Spleen (tissue), 7 donors: ENCODE results near the gene PPP2R3A.

Experiments used
- POLR2A ChIP-seq, 3 donors: fragments of 450-650 bp; IDR thresholded peaks; one replicate each; pipeline ENCODE4 v1.5.1; 2017; ENCODE audit warnings: antibody characterized with exemption in 3 of 3, mild to moderate bottlenecking in 1 of 3
- TF ChIP-seq, protein P1 (sequence below), 11 experiments: fragments of 200-600 bp in 7 of 11; fragments of 450-650 bp in 4 of 11; sonication (generic) in 4 of 11; IDR thresholded peaks in 8 of 11; conservative IDR thresholded peaks in 3 of 11; 1 replicate in 7 of 11; 2 replicates in 4 of 11; pipeline versions ENCODE4 v1.4.0 to v1.8.0; 2016 to 2021; ENCODE audit warnings: antibody characterized with exemption in 11 of 11, inconsistent platforms in 4 of 11, mild to moderate bottlenecking in 1 of 11
- donor health status: DM: no; HTN: no; CAD: no; lungs with moderate emphysema.
- donor health status: DM: no; HTN: no; CAD: no.
- donor health status: DM: no; HTN: no; CAD: no.

DNA sequence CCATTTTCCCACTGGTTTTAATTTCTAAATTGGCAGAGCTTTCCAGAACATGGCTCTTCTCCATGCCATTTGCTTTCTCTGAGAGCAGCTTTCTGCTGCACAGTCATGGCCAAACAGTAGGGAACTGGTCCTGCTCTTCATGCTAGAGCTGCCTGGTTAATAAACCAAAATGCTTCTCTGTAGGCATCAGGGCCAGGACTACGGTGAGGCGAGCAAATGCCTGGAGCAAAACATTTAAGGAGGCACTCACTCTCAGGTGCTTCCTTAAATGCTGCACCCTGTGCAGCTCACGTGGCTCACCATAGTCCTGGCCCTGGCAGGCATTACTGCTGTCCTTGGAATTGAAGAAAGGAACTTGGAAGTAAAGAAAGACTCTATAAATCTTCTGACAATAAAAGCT, 48.5 kb upstream of the PPP2R3A start:
- TF ChIP-seq POLR2A (IDR thresholded peaks at IDR 0.05): no peak
- TF ChIP-seq, protein P1, sequence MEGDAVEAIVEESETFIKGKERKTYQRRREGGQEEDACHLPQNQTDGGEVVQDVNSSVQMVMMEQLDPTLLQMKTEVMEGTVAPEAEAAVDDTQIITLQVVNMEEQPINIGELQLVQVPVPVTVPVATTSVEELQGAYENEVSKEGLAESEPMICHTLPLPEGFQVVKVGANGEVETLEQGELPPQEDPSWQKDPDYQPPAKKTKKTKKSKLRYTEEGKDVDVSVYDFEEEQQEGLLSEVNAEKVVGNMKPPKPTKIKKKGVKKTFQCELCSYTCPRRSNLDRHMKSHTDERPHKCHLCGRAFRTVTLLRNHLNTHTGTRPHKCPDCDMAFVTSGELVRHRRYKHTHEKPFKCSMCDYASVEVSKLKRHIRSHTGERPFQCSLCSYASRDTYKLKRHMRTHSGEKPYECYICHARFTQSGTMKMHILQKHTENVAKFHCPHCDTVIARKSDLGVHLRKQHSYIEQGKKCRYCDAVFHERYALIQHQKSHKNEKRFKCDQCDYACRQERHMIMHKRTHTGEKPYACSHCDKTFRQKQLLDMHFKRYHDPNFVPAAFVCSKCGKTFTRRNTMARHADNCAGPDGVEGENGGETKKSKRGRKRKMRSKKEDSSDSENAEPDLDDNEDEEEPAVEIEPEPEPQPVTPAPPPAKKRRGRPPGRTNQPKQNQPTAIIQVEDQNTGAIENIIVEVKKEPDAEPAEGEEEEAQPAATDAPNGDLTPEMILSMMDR (IDR thresholded peaks at IDR 0.05 in 8 of 11, conservative IDR thresholded peaks at IDR 0.05 in 3 of 11): no peak
